IMR-90 (cell line): Measurements from ENCODE around the gene QSER1. TPM values are rescaled to one million over a fixed set of nuclear protein-coding genes. Genes with fewer than 3 reads are reported as not detected.
A peak's percentile ranks its signal among the peaks of the same experiment; 100 is the strongest.

Experiments
- ATAC-seq: fragments of 200-7000 bp; cut with Tn5 transposase; 2 replicates; pipeline ENCODE4 v1.9.1; 2020; ENCODE audit warnings: low read depth, mild to moderate bottlenecking, moderate library complexity
- BruUV-seq: library from RNA; stranded (reverse); fragments of 400-500 nt; replicated peaks from 2 replicates; lab custom pipeline; 2021; lab: Mats Ljungman, UMichigan
- CTCF ChIA-PET: fragments of 300-600 bp; formaldehyde crosslinking; extraction: SDS; loops from one replicate; lab custom pipeline; 2021; ENCODE audit warnings: antibody characterized with exemption; lab: Yijun Ruan, JAX
- POLR2A ChIA-PET: fragments of 300-600 bp; sonication (Branson Sonifier 250); formaldehyde crosslinking; loops from one replicate; lab custom pipeline; 2022; ENCODE audit warnings: antibody characterized with exemption; ENCODE audit not compliant: unreplicated experiment; lab: Charles Lee
- DNase-seq: peaks from one replicate; pipeline ENCODE4 v3.0.0; 2013
- H2AFZ ChIP-seq: replicated peaks from 2 replicates; pipeline ENCODE3; 2013; ENCODE audit warnings: low read length, mild to moderate bottlenecking; ENCODE audit not compliant: poor library complexity
- H2AK5ac ChIP-seq: 2 replicates; pipeline ENCODE4 v1.6.1; 2013; ENCODE audit warnings: low read depth, low read length, inconsistent platforms
- H2AK9ac ChIP-seq: replicated peaks from 2 replicates; pipeline ENCODE3; 2013; ENCODE audit warnings: mild to moderate bottlenecking, low read depth, low read length, moderate library complexity; ENCODE audit not compliant: poor library complexity
- H2BK120ac ChIP-seq: 2 replicates; pipeline ENCODE4 v1.6.1; 2013; ENCODE audit warnings: low read depth, low read length, inconsistent platforms
- H2BK15ac ChIP-seq: 3 replicates; pipeline ENCODE4 v1.6.1; 2013; ENCODE audit warnings: low read depth, low read length, inconsistent platforms
- H2BK20ac ChIP-seq: 2 replicates; pipeline ENCODE4 v1.6.1; 2013; ENCODE audit warnings: low read depth, mild to moderate bottlenecking, inconsistent platforms, low read length, moderate library complexity
- H2BK5ac ChIP-seq: 2 replicates; pipeline ENCODE4 v1.6.1; 2013; ENCODE audit warnings: mild to moderate bottlenecking, low read depth, low read length, inconsistent platforms; ENCODE audit not compliant: poor library complexity, severe bottlenecking
- H3K14ac ChIP-seq: replicated peaks from 2 replicates; pipeline ENCODE4 v1.6.1; 2013; ENCODE audit warnings: low read depth, low read length, inconsistent platforms
- H3K18ac ChIP-seq: 2 replicates; pipeline ENCODE4 v1.6.1; 2013; ENCODE audit warnings: low read depth, low read length, control low read depth
- H3K23ac ChIP-seq: 2 replicates; pipeline ENCODE4 v1.6.1; 2013; ENCODE audit warnings: low read depth, low read length, inconsistent platforms
- H3K27ac ChIP-seq: 2 replicates; pipeline ENCODE4 v1.5.1; 2013; ENCODE audit warnings: mild to moderate bottlenecking, control low read depth, low read length; ENCODE audit not compliant: insufficient read depth
- H3K27me3 ChIP-seq: 2 replicates; pipeline ENCODE4 v1.6.1; 2013; ENCODE audit warnings: low read length; ENCODE audit not compliant: control insufficient read depth, insufficient read depth
- H3K36me3 ChIP-seq: 2 replicates; pipeline ENCODE4 v1.6.1; 2013; ENCODE audit warnings: low read length, mixed read lengths; ENCODE audit not compliant: control insufficient read depth, insufficient read depth
- H3K4ac ChIP-seq: 2 replicates; pipeline ENCODE4 v1.6.1; 2013; ENCODE audit warnings: low read depth, low read length, inconsistent platforms
- H3K4me1 ChIP-seq: 2 replicates; pipeline ENCODE4 v1.6.1; 2013; ENCODE audit warnings: low read length, mixed read lengths; ENCODE audit not compliant: control insufficient read depth, insufficient read depth
- H3K4me2 ChIP-seq: 2 replicates; pipeline ENCODE4 v1.6.1; 2013; ENCODE audit warnings: low read depth, mild to moderate bottlenecking, control low read depth, low read length, moderate library complexity
- H3K4me3 ChIP-seq: 2 replicates; pipeline ENCODE4 v1.5.1; 2013; ENCODE audit warnings: low read depth, mild to moderate bottlenecking, control low read depth, low read length, moderate library complexity; ENCODE audit not compliant: insufficient read depth
- H3K56ac ChIP-seq: 2 replicates; pipeline ENCODE4 v1.6.1; 2013; ENCODE audit warnings: low read length, inconsistent platforms; ENCODE audit not compliant: insufficient read depth; ENCODE audit errors: extremely low read depth
- H3K79me1 ChIP-seq, 2 experiments: 2 replicates each; pipeline ENCODE4 v1.6.1; 2013; ENCODE audit warnings: low read length in 2 of 2, inconsistent platforms in 1 of 2, low read depth in 1 of 2
- H3K9ac ChIP-seq: 2 replicates; pipeline ENCODE4 v1.6.1; 2013; ENCODE audit warnings: low read depth, low read length, control low read depth
- H3K9me1 ChIP-seq: 2 replicates; pipeline ENCODE4 v1.6.1; 2013; ENCODE audit warnings: low read length, inconsistent platforms; ENCODE audit not compliant: insufficient read depth
- H3K9me3 ChIP-seq: 2 replicates; pipeline ENCODE4 v1.6.1; 2013; ENCODE audit warnings: low read length; ENCODE audit not compliant: control insufficient read depth, insufficient read depth
- H4K20me1 ChIP-seq: 2 replicates; pipeline ENCODE4 v1.6.1; 2013; ENCODE audit warnings: low read length, inconsistent platforms; ENCODE audit not compliant: insufficient read depth
- H4K5ac ChIP-seq: 2 replicates; pipeline ENCODE4 v1.6.1; 2013; ENCODE audit warnings: mild to moderate bottlenecking, low read depth, low read length, control low read depth
- H4K8ac ChIP-seq, 2 experiments: 2 replicates each; pipeline ENCODE4 v1.6.1; 2013; ENCODE audit warnings: low read depth in 2 of 2, low read length in 2 of 2, control low read depth in 1 of 2, inconsistent platforms in 1 of 2
- H4K91ac ChIP-seq: 2 replicates; pipeline ENCODE4 v1.6.1; 2013; ENCODE audit warnings: low read depth, low read length, inconsistent platforms; ENCODE audit not compliant: insufficient read depth
- BHLHE40 ChIP-seq: fragments of 150-350 bp; IDR thresholded peaks from 2 replicates; pipeline ENCODE4 v1.6.1; 2016; ENCODE audit warnings: mild to moderate bottlenecking, low read depth, low read length
- CTCF ChIP-seq: conservative IDR thresholded peaks from 2 replicates; pipeline ENCODE4 v1.5.1; 2012; ENCODE audit warnings: mild to moderate bottlenecking, low read depth, low read length, improper control_type of control experiment
- ELK1 ChIP-seq: fragments of 150-350 bp; IDR thresholded peaks from 2 replicates; pipeline ENCODE4 v1.6.1; 2016; ENCODE audit warnings: low read depth, mild to moderate bottlenecking, low read length, moderate library complexity, borderline replicate concordance
- MAFK ChIP-seq: IDR thresholded peaks from 2 replicates; pipeline ENCODE4 v1.6.1; 2012; ENCODE audit warnings: low read depth, low read length, improper control_type of control experiment
- RFX5 ChIP-seq: IDR thresholded peaks from 2 replicates; pipeline ENCODE4 v1.8.0; 2012; ENCODE audit warnings: low read depth, mild to moderate bottlenecking, low read length, moderate library complexity
- WGBS, 2 experiments: methylation state at CpG; one replicate each; pipeline versions ENCODE4 v1.1.5 to v1.1.7; 2013; ENCODE audit warnings: missing lambda C conversion rate in 2 of 2; ENCODE audit not compliant: insufficient read length in 1 of 2; ENCODE audit errors: extremely low coverage in 2 of 2; 5-methylcytosine and 5-hydroxymethylcytosine counted together
- dilution Hi-C: fragments of 300-500 bp; cut with HindIII; formaldehyde crosslinking; loops from one replicate; pipeline ENCODE4 v1.14.3; 2018; ENCODE audit warnings: low sequenced_read_pairs; ENCODE audit not compliant: unreplicated experiment
- in situ Hi-C: fragments of 300-500 bp; cut with MboI; formaldehyde crosslinking; loops from 3 replicates; pipeline ENCODE4 v1.14.3; 2019; ENCODE audit warnings: low sequenced_read_pairs, inconsistent platforms, mixed read lengths
- intact Hi-C: fragments of 100-400 bp; cut with micrococcal nuclease; formaldehyde crosslinking; loops from 2 replicates; pipeline ENCODE4 v1.10.0; 2022
- polyA plus RNA-seq, 3 experiments: library from polyadenylated mRNA; depleted of rRNA; stranded (reverse); fragments of >200 nt; gene quantifications; 2 replicates each; pipeline ENCODE4 v1.2.3, GENCODE V29; 2012; ENCODE audit warnings: low replicate concordance in 1 of 3
- total RNA-seq: library from RNA; depleted of rRNA; stranded (reverse); fragments of >200 nt; gene quantifications from 2 replicates; pipeline ENCODE4 v1.2.3, GENCODE V29; 2012

The QSER1 gene
- total and polyA plus RNA-seq, 2 of the 4 experiments (the other 2 are of a cell fraction), result 5.9 to 15.6 TPM

DNA sequence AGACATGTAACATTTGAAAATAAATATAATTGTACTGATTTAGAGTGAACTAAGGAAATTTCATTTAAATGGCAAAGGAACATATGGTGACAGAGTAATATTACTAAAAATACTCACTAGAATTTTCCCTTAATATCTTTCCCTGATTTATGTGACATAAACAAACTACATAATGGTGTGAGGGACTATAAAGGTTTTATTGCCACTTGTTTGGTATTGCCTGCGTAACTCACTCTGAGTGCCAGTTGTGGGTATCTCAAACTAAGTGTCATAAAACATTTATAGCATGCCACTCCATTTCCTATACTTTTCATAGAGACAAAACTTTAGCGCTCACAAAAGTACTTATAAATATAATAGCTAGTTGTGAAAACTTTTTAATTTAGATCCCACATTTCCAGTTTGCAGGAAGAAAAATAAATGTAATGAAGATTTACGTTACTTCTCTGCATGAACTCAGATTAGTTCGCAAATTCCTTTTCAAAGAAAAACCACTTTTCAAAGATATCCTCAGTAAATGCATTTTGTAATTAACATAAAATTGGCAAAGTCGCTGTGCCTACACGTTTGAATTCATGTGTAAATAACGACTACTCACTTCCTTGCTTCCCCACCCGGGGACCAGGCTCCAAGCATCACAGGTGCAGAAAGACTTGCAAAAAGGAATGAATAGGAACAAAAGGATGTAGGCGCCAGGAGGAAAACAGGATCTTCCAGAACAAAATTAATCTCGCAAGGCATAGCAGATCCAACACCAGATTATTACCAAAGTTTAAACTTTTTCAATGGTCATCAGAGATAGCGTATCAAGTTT, 1.6 kb upstream of the QSER1 start:
- 0 out of 2 replicates have a peak, but pooled peaks cover 1% of the 10 kb centered on the region for H3K27me3 ChIP-seq
- H4K8ac ChIP-seq, result no peak overlapping the region; a peak in 1 of 4 replicates
- H2BK120ac ChIP-seq, result no peak overlapping the region
- peaks cover 2% of the 10 kb centered on the region; the same call in 1 of the 2 replicates for H3K4me1 ChIP-seq
- no peak overlapping the region for H2AK9ac ChIP-seq
- H2BK5ac ChIP-seq, result no peak overlapping the region
- intact Hi-C loops (loop anchor here (5.0 kb wide), 2 partner anchors 84 to 171 kb away; no protein-coding TSS in a partner anchor), in situ Hi-C loops (no loop called here), dilution Hi-C loops (no loop called here)
- no TSS peak for BruUV-seq
- ATAC-seq (no peak), DNase-seq (no peak)
- H3K79me1 ChIP-seq, result peaks cover 6 to 21% of the 10 kb centered on the region in 2 experiments; a peak in 3 of 4 replicates
- H2BK20ac ChIP-seq, result no peak overlapping the region
- ChIA-PET POLR2A (no interaction called here), CTCF (interaction anchor here (1.3 kb wide), 1 partner anchor 75 kb away, joined by 3 read pairs; no protein-coding TSS in a partner anchor)
- no peak overlapping the region for H4K91ac ChIP-seq
- no peak overlapping the region for H4K5ac ChIP-seq
- no peak overlapping the region for H3K23ac ChIP-seq
- no peak overlapping the region for H2BK15ac ChIP-seq
- H3K36me3 ChIP-seq, result no peaks in the 10 kb centered on the region
- H3K9ac ChIP-seq, result peak overlapping the region; percentile 10; the same call in 1 of the 2 replicates
- no peaks in the 10 kb centered on the region for H3K9me1 ChIP-seq
- H4K20me1 ChIP-seq, result no peaks in the 10 kb centered on the region
- H3K14ac ChIP-seq, result no peak overlapping the region
- H3K4me2 ChIP-seq, result no peak overlapping the region
- no peak overlapping the region for H3K4ac ChIP-seq
- H2AK5ac ChIP-seq, result no peak overlapping the region
- no peak overlapping the region for H3K27ac ChIP-seq
- no peaks in the 10 kb centered on the region for H3K9me3 ChIP-seq
- H3K18ac ChIP-seq, result no peak overlapping the region
- no peak overlapping the region for H3K4me3 ChIP-seq
- no peak overlapping the region for H2AFZ ChIP-seq
- WGBS, 2 experiments, result 80% methylated on average over 1 of the region's 11 CpGs; no CpG with 5 or more reads in 1 of the 2 experiments
- no peak for TF ChIP-seq RFX5
- no peak for TF ChIP-seq MAFK
- no peak for TF ChIP-seq ELK1
- TF ChIP-seq CTCF, result no peak
- no peak for TF ChIP-seq BHLHE40
- H3K56ac ChIP-seq, result no peak overlapping the region
